ENCODE results near the gene ZBTB25. TPM values are rescaled to one million over a fixed set of nuclear protein-coding genes. Genes with fewer than 3 reads are reported as not detected.

The ZBTB25 gene
- total and polyA plus RNA-seq, 7 donors: 0.69 to 24.6 (median 9.6) TPM

GRCh38 chr14:64500088-64500487, 3.5 kb downstream of the ZBTB25 start:
- 94 to 96% methylated on average over 1 of the region's 1 CpG for WGBS, 2 donors
- Histone ChIP-seq H3K9me3 (no peaks in the 10 kb centered on the region), H3K36me3 (peaks cover 0 to 9% (median 0%) of the 10 kb centered on the region in 4 donors), H3K4me3 (no peak overlapping the region), H3K4me1 (peaks cover 0 to 34% (median 28%) of the 10 kb centered on the region in 4 donors), H3K27me3 (no peaks in the 10 kb centered on the region), H3K27ac (peak overlapping the region in 3 of 4 donors; percentile 13 to 100 (median 99))
- no peak for DNase-seq
- intact Hi-C loops (cut with DNase I): loop anchor here (5.0 kb wide), 2 partner anchors 113 to 207 kb away; partner anchors contain the start of gene MTHFD1
- no peak for TF ChIP-seq CTCF (IDR thresholded peaks at IDR 0.05)
- no peak for TF ChIP-seq EP300 (IDR thresholded peaks at IDR 0.05)
- no peak for TF ChIP-seq POLR2A (IDR thresholded peaks at IDR 0.05)
- no peak for TF ChIP-seq POLR2AphosphoS5 (IDR thresholded peaks at IDR 0.05)

GRCh38 chr14:64496764-64497163, 6.9 kb downstream of the ZBTB25 start:
- no peaks in the 10 kb centered on the region for H3K9me3 ChIP-seq
- H3K4me3 ChIP-seq: no peak overlapping the region
- H3K36me3 ChIP-seq: peaks cover 0 to 15% (median 0%) of the 10 kb centered on the region in 4 donors
- H3K27me3 ChIP-seq: no peaks in the 10 kb centered on the region
- intact Hi-C loops (cut with DNase I): no loop called here
- peaks cover 0 to 22% (median 18%) of the 10 kb centered on the region in 4 donors for H3K4me1 ChIP-seq
- TF ChIP-seq POLR2A (IDR thresholded peaks at IDR 0.05): no peak
- TF ChIP-seq EP300 (IDR thresholded peaks at IDR 0.05): no peak
- no peak for TF ChIP-seq POLR2AphosphoS5 (IDR thresholded peaks at IDR 0.05)
- no peak for TF ChIP-seq CTCF (IDR thresholded peaks at IDR 0.05)
- DNase-seq: no peak
- H3K27ac ChIP-seq: no peak overlapping the region

DNA sequence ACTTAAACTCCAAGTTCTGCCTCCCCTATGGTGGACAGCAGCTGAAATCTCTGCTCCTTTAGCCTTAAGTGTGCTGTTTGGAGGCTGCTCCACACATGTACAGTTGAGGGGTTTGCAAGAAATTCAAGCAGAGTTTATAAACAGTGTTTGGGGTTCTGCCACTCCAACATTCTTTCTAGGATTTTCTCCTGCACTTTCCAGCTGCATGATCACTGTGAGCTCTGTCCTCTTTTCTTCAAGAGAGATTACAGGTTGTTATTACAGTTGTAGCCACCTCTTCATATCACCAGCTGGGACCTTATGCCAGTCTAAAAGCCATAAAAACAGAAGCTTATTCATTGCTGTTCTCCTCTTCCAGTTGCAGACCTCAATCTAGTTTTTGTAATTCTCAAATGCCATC, 8.4 kb downstream of the ZBTB25 start:
- Histone ChIP-seq H3K27ac (no peak overlapping the region), H3K36me3 (peaks cover 0 to 24% (median 0%) of the 10 kb centered on the region in 4 donors), H3K27me3 (no peaks in the 10 kb centered on the region), H3K4me3 (no peak overlapping the region), H3K4me1 (peaks cover 0 to 8% (median 3%) of the 10 kb centered on the region in 4 donors), H3K9me3 (no peaks in the 10 kb centered on the region)
- TF ChIP-seq CTCF (IDR thresholded peaks at IDR 0.05): no peak
- no peak for TF ChIP-seq EP300 (IDR thresholded peaks at IDR 0.05)
- no peak for TF ChIP-seq POLR2A (IDR thresholded peaks at IDR 0.05)
- TF ChIP-seq POLR2AphosphoS5 (IDR thresholded peaks at IDR 0.05): no peak
- intact Hi-C loops (cut with DNase I): no loop called here
- DNase-seq: no peak

GRCh38 chr14:64493455-64493854, 10.2 kb downstream of the ZBTB25 start:
- WGBS, 2 donors: 92 to 93% methylated on average over 3 of the region's 3 CpGs
- intact Hi-C loops (cut with DNase I): no loop called here
- no peak for TF ChIP-seq POLR2A (IDR thresholded peaks at IDR 0.05)
- Histone ChIP-seq H3K4me3 (no peak overlapping the region), H3K9me3 (no peaks in the 10 kb centered on the region), H3K27ac (no peak overlapping the region), H3K36me3 (peaks cover 0 to 42% (median 4%) of the 10 kb centered on the region in 4 donors), H3K4me1 (peaks cover 0 to 8% (median 0%) of the 10 kb centered on the region in 4 donors), H3K27me3 (no peaks in the 10 kb centered on the region)
- no peak for DNase-seq

- no peak overlapping the region for H3K27ac ChIP-seq
- H3K36me3 ChIP-seq: peaks cover 3 to 55% (median 13%) of the 10 kb centered on the region in 4 donors
- H3K27me3 ChIP-seq: no peaks in the 10 kb centered on the region
- no peaks in the 10 kb centered on the region for H3K4me1 ChIP-seq
- TF ChIP-seq POLR2A (IDR thresholded peaks at IDR 0.05): no peak
- TF ChIP-seq CTCF (IDR thresholded peaks at IDR 0.05): no peak
- TF ChIP-seq POLR2AphosphoS5 (IDR thresholded peaks at IDR 0.05): no peak
- TF ChIP-seq EP300 (IDR thresholded peaks at IDR 0.05): no peak
- H3K9me3 ChIP-seq: no peaks in the 10 kb centered on the region
- intact Hi-C loops (cut with DNase I): no loop called here
- H3K4me3 ChIP-seq: no peak overlapping the region
- DNase-seq: no peak
- 71 to 79% methylated on average over 2 of the region's 2 CpGs for WGBS, 2 donors
Observed at GRCh38 chr14:64491637-64492036, 12.0 kb downstream of the ZBTB25 start.

All from sigmoid colon (tissue), 7 donors.